Measurements from ENCODE around the gene KRTAP9-1. TPM values are rescaled to one million over a fixed set of nuclear protein-coding genes. Genes with fewer than 3 reads are reported as not detected.
"Not testable (repeated sequence)": the region's sequence is repeated elsewhere in the genome, so short reads cannot be mapped to it uniquely, and the experiment has no call there.

KRTAP9-1 gene, protein sequence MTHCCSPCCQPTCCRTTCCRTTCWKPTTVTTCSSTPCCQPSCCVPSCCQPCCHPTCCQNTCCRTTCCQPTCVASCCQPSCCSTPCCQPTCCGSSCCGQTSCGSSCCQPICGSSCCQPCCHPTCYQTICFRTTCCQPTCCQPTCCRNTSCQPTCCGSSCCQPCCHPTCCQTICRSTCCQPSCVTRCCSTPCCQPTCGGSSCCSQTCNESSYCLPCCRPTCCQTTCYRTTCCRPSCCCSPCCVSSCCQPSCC
- not detected for total RNA-seq
- not detected for polyA plus RNA-seq (2013, experiment 1 of 2)
- not detected for polyA plus RNA-seq (2013, experiment 2 of 2)
- total RNA-seq: 0 to 0.04 (median 0) reads per million in 172 experiments

DNA sequence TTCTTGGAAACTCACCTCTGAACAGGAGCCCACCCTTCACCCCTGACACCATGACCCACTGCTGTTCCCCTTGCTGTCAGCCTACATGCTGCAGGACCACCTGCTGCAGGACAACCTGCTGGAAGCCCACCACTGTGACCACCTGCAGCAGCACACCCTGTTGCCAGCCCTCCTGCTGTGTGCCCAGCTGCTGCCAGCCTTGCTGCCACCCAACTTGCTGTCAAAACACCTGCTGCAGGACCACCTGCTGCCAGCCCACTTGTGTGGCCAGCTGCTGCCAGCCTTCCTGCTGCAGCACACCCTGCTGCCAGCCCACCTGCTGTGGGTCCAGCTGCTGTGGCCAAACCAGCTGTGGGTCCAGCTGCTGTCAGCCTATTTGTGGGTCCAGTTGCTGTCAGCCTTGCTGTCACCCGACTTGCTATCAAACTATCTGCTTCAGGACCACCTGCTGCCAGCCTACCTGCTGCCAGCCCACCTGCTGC is at the start of gene KRTAP9-1:
Gene KRTAP9-1 (plus strand): TSS at position 51 of the 482 bp plus-strand sequence. CDS start 0 bp downstream, at position 51.
- H3K36me3 ChIP-seq (ENCODE audit: insufficient read depth, low read length); H3K4me1 ChIP-seq (ENCODE audit: insufficient read depth, low read length); ATAC-seq (ENCODE audit: poor library complexity); H3K27ac ChIP-seq (ENCODE audit: low read depth in 1 of 2, low read length in 2 of 2); CTCF ChIA-PET; H3K4me1 Mint-ChIP-seq (ENCODE audit: low read depth); H3K9me3 ChIP-seq (ENCODE audit: control insufficient read depth in 1 of 2, insufficient read depth in 1 of 2, low read length in 2 of 2); H3K9me3 Mint-ChIP-seq; intact Hi-C loops (cut with DNase I, micrococcal nuclease); H3K4me3 ChIP-seq (ENCODE audit: low read length); POLR2A ChIA-PET; H3K27ac Mint-ChIP-seq; H3K4me3 Mint-ChIP-seq; H3K27me3 ChIP-seq (ENCODE audit: control insufficient read depth in 1 of 2, insufficient read depth in 2 of 2, low read length in 2 of 2); DNase-seq; H3K36me3 Mint-ChIP-seq (ENCODE audit: low read depth): not testable (repeated sequence)
- peaks cover 22% of the 10 kb centered on the region for H3K27me3 Mint-ChIP-seq

DNA sequence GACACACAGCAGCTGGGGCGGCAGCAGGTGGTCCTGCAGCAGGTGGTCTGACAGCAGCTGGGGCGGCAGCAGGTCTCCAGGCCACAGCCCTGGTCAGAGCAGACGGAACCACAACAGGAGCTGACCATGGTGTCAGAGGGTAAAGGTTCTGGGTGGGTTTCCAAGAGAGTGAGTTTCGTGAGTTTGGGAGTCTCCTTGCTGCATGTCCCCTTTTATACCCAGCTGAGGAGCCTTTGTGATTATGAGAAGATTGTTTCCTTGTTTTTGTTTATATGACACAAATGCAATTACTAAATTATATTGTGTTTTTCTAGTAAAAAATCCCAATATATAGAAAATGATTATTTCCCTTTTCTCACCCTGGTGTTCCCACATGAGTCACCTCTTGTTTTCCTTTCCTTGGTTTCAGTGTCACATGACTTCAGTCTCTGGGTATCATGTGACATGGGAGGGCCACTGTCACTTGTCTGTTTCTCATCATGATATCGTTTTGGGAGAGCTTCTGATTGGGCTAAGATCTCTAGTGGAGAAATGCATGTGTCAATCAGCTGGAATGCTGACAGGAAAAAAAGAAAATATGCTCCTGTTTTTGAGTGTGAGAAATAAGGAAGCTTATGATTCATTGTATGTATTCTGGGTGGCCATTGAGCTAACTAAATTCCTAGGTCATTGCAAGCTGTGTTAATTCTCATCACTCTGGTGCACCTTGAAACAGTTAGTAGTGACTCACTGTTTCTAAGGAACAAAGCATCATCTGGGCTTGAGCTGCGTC is 49.1 kb upstream of the KRTAP9-1 start, which contains the start of gene KRTAP4-6:
Gene KRTAP4-6 (minus strand): TSS at position 185 of the 772 bp plus-strand sequence. CDS start 57 bp downstream, at position 128.
- ChIA-PET POLR2A (interaction anchor here (0.9 kb wide), 1 partner anchor 10 kb away, joined by 3 read pairs; no protein-coding TSS in a partner anchor), CTCF (no interaction called here)
- Mint-ChIP-seq H3K27me3 (no peaks in the 10 kb centered on the region), H3K9me3 (peaks cover 19% of the 10 kb centered on the region), H3K4me3 (no peak within 1 kb of the TSS), H3K36me3 (ENCODE audit: low read depth) (peaks cover 19% of the 10 kb centered on the region), H3K4me1 (ENCODE audit: low read depth) (no peaks in the 10 kb centered on the region), H3K27ac (no peak within 1 kb of the TSS)
- H3K36me3 ChIP-seq (ENCODE audit: insufficient read depth, low read length): no peaks in the 10 kb centered on the region
- TF ChIP-seq, protein P1, sequence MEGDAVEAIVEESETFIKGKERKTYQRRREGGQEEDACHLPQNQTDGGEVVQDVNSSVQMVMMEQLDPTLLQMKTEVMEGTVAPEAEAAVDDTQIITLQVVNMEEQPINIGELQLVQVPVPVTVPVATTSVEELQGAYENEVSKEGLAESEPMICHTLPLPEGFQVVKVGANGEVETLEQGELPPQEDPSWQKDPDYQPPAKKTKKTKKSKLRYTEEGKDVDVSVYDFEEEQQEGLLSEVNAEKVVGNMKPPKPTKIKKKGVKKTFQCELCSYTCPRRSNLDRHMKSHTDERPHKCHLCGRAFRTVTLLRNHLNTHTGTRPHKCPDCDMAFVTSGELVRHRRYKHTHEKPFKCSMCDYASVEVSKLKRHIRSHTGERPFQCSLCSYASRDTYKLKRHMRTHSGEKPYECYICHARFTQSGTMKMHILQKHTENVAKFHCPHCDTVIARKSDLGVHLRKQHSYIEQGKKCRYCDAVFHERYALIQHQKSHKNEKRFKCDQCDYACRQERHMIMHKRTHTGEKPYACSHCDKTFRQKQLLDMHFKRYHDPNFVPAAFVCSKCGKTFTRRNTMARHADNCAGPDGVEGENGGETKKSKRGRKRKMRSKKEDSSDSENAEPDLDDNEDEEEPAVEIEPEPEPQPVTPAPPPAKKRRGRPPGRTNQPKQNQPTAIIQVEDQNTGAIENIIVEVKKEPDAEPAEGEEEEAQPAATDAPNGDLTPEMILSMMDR (IDR thresholded peaks at IDR 0.05): no peak
- H3K4me1 ChIP-seq (ENCODE audit: insufficient read depth, low read length): no peaks in the 10 kb centered on the region
- H3K27ac ChIP-seq (ENCODE audit: low read depth in 1 of 2, low read length in 2 of 2): no peak within 1 kb of the TSS
- H3K4me3 ChIP-seq (ENCODE audit: low read length): no peak within 1 kb of the TSS
- intact Hi-C loops (cut with DNase I, micrococcal nuclease): no loop called here
- DNase-seq (no peak), ATAC-seq (ENCODE audit: poor library complexity) (no peak)
- no peaks in the 10 kb centered on the region for H3K27me3 ChIP-seq (ENCODE audit: control insufficient read depth in 1 of 2, insufficient read depth in 2 of 2, low read length in 2 of 2)
- peaks cover 14 to 16% of the 10 kb centered on the region in 2 experiments for H3K9me3 ChIP-seq (ENCODE audit: control insufficient read depth in 1 of 2, insufficient read depth in 1 of 2, low read length in 2 of 2)

DNA sequence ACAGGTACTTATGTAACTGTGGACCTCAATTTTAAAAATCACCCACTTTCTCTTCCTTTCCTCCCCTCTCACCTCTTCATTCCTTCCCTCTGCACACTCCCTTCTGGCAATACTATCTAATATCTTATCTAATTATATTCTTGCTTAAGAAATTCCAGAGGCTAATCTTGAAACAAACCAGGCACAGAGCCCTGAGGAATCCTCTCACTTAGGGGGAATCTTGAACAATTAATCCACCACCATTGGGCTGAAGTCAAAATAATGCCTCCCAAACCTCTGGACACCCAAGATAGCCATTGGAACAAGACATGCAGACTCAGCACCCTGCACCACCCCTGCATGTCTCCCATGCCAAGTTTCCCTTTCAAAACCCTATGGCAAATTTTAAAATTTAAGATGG is 48.3 kb upstream of the KRTAP9-1 start:
- no peak overlapping the region for H3K4me3 ChIP-seq (ENCODE audit: low read length)
- H3K27me3 ChIP-seq (ENCODE audit: control insufficient read depth in 1 of 2, insufficient read depth in 2 of 2, low read length in 2 of 2): no peaks in the 10 kb centered on the region
- intact Hi-C loops (cut with DNase I, micrococcal nuclease): no loop called here
- ATAC-seq (ENCODE audit: poor library complexity) (no peak), DNase-seq (no peak)
- H3K27me3 Mint-ChIP-seq: no peaks in the 10 kb centered on the region
- H3K9me3 Mint-ChIP-seq: peaks cover 19% of the 10 kb centered on the region
- no peak overlapping the region for H3K27ac Mint-ChIP-seq
- H3K4me3 Mint-ChIP-seq: no peak overlapping the region
- TF ChIP-seq, protein P1 (IDR thresholded peaks at IDR 0.05): no peak
- H3K36me3 ChIP-seq (ENCODE audit: insufficient read depth, low read length): no peaks in the 10 kb centered on the region
- POLR2A ChIA-PET: interaction anchor here (0.8 kb wide), 1 partner anchor 15 kb away, joined by 3 read pairs; no protein-coding TSS in a partner anchor
- no peaks in the 10 kb centered on the region for H3K4me1 ChIP-seq (ENCODE audit: insufficient read depth, low read length)
- CTCF ChIA-PET: no interaction called here
- H3K36me3 Mint-ChIP-seq (ENCODE audit: low read depth): peaks cover 19% of the 10 kb centered on the region
- no peaks in the 10 kb centered on the region for H3K4me1 Mint-ChIP-seq (ENCODE audit: low read depth)
- peaks cover 14 to 16% of the 10 kb centered on the region in 2 experiments for H3K9me3 ChIP-seq (ENCODE audit: control insufficient read depth in 1 of 2, insufficient read depth in 1 of 2, low read length in 2 of 2)
- no peak overlapping the region for H3K27ac ChIP-seq (ENCODE audit: low read depth in 1 of 2, low read length in 2 of 2)
